K562 (cell line): ENCODE results near the gene CEP250. TPM values are rescaled to one million over a fixed set of nuclear protein-coding genes. Genes with fewer than 3 reads are reported as not detected.

Experiments
- ATAC-seq: fragments of 200-7000 bp; cut with Tn5 transposase; 3 replicates; pipeline ENCODE4 v1.9.1; 2020; ENCODE audit warnings: moderate library complexity
- BruUV-seq: library from RNA; stranded (reverse); fragments of 400-500 nt; replicated peaks from 2 replicates; lab custom pipeline; 2021; lab: Mats Ljungman, UMichigan
- CTCF ChIA-PET: fragments of 300-600 bp; formaldehyde crosslinking; extraction: SDS; loops from one replicate; lab custom pipeline; 2021; ENCODE audit warnings: low intra/inter-chr PET ratio; lab: Yijun Ruan, JAX
- POLR2A ChIA-PET: fragments of 300-600, 350-650 bp; sonication (Branson Sonifier 250); formaldehyde crosslinking; extraction: SDS; loops from one replicate; lab custom pipeline; 2021; ENCODE audit warnings: antibody characterized with exemption, inconsistent platforms; lab: Yijun Ruan, JAX
- DNase-seq, 4 experiments: peaks; one replicate each; pipeline versions ENCODE4 v3.0.0 to v3.0.0-alpha.2; 2011 to 2018; ENCODE audit warnings: low spot score in 3 of 4, mixed read lengths in 3 of 4; ENCODE audit errors: extremely low read depth in 1 of 4
- FAIRE-seq: peaks from 2 replicates; lab custom pipeline; 2011; peaks lifted over from hg19 to GRCh38; lab: Jason Lieb, UNC
- H2AFZ ChIP-seq: 2 replicates; pipeline ENCODE4 v1.6.0; 2011; ENCODE audit warnings: low read depth, low read length, control low read depth, inconsistent platforms
- H3K27ac ChIP-seq: fragments of 200-600 bp; 3 replicates; pipeline ENCODE4 v1.8.0; 2011; ENCODE audit warnings: low read depth, mild to moderate bottlenecking, control low read depth, inconsistent platforms, low read length, moderate library complexity, mixed read lengths; ENCODE audit errors: extremely low read depth
- H3K27me3 ChIP-seq, 2 experiments: fragments of 300-600 bp in 1 of 2; 2 replicates in 1 of 2; 3 replicates in 1 of 2; pipeline versions ENCODE4 v1.6.0 to v1.8.0; 2011; ENCODE audit warnings: inconsistent platforms in 2 of 2, low read length in 2 of 2, mild to moderate bottlenecking in 1 of 2, mixed read lengths in 1 of 2, moderate library complexity in 1 of 2; ENCODE audit not compliant: control insufficient read depth in 2 of 2, insufficient read depth in 2 of 2
- H3K36me3 ChIP-seq: fragments of 300-600 bp; 3 replicates; pipeline ENCODE4 v1.8.0; 2011; ENCODE audit warnings: mild to moderate bottlenecking, low read length, inconsistent platforms; ENCODE audit not compliant: control insufficient read depth, insufficient read depth
- H3K4me1 ChIP-seq, 2 experiments: fragments of 200-600 bp in 1 of 2; replicated peaks in 1 of 2; 2 replicates in 1 of 2; 3 replicates in 1 of 2; pipeline versions ENCODE4 v1.5.1 to v1.8.0; 2011; ENCODE audit warnings: inconsistent platforms in 2 of 2, low read length in 2 of 2, mild to moderate bottlenecking in 1 of 2, mixed read lengths in 1 of 2, moderate library complexity in 1 of 2; ENCODE audit not compliant: control insufficient read depth in 2 of 2, insufficient read depth in 2 of 2
- H3K4me2 ChIP-seq: 2 replicates; pipeline ENCODE4 v1.6.1; 2011; ENCODE audit warnings: low read length, control low read depth, inconsistent platforms, mixed read lengths; ENCODE audit not compliant: insufficient read depth
- H3K4me3 ChIP-seq: fragments of 200-600 bp; sonication (generic), shearing (Covaris generic); 2 replicates; pipeline ENCODE4 v1.5.1; 2016; ENCODE audit warnings: control low read depth, inconsistent platforms
- H3K79me2 ChIP-seq: fragments of 200-600 bp; 3 replicates; pipeline ENCODE4 v1.8.0; 2011; ENCODE audit warnings: low read length, inconsistent platforms; ENCODE audit not compliant: control insufficient read depth, insufficient read depth
- H3K9ac ChIP-seq, 2 experiments: 2 replicates each; pipeline versions ENCODE4 v1.6.0 to v1.6.1; 2011; ENCODE audit warnings: low read depth in 2 of 2, low read length in 2 of 2, control low read depth in 1 of 2, inconsistent platforms in 1 of 2, mild to moderate bottlenecking in 1 of 2, mixed read lengths in 1 of 2; ENCODE audit not compliant: insufficient read depth in 1 of 2
- H3K9me1 ChIP-seq: one replicate; pipeline ENCODE4 v1.6.0; 2011; ENCODE audit warnings: inconsistent platforms, mild to moderate bottlenecking, low read length, moderate library complexity; ENCODE audit not compliant: control insufficient read depth, insufficient read depth
- H3K9me3 ChIP-seq: replicated peaks from 2 replicates; pipeline ENCODE4 v1.5.1; 2011; ENCODE audit warnings: low read depth, low read length, inconsistent platforms; ENCODE audit not compliant: control insufficient read depth, insufficient read depth
- H4K20me1 ChIP-seq: replicated peaks from 2 replicates; pipeline ENCODE4 v1.6.1; 2011; ENCODE audit warnings: low read length, inconsistent platforms, mixed read lengths; ENCODE audit not compliant: control insufficient read depth, insufficient read depth
- ARHGAP35 ChIP-seq: fragments of 450-650 bp; IDR thresholded peaks from 2 replicates; pipeline ENCODE4 v1.6.1; 2018; ENCODE audit not compliant: partially characterized antibody
- ELF2 ChIP-seq: fragments of 250-450 bp; sonication (Bioruptor Pico); IDR thresholded peaks from 2 replicates; pipeline ENCODE4 v1.5.0; 2021; ENCODE audit warnings: mild to moderate bottlenecking
- EP300 ChIP-seq: IDR thresholded peaks from 2 replicates; pipeline ENCODE4 v1.6.1; 2012; ENCODE audit warnings: low read length, improper control_type of control experiment
- EP400 ChIP-seq: fragments of 450-650 bp; IDR thresholded peaks from 2 replicates; pipeline ENCODE4 v1.6.1; 2017; ENCODE audit warnings: antibody characterized with exemption, mild to moderate bottlenecking, moderate library complexity
- ESRRB ChIP-seq: fragments of 250-450 bp; sonication (Bioruptor Pico); IDR thresholded peaks from 2 replicates; pipeline ENCODE4 v1.5.0; 2020; ENCODE audit warnings: mild to moderate bottlenecking, moderate library complexity, borderline replicate concordance
- ETS2 ChIP-seq: IDR thresholded peaks from 2 replicates; pipeline ENCODE4 v1.6.1; 2016; ENCODE audit warnings: borderline replicate concordance, missing genetic modification characterization, mild to moderate bottlenecking, moderate library complexity, missing compliant biosample characterization; ENCODE audit not compliant: poor library complexity, severe bottlenecking
- MCM5 ChIP-seq: fragments of 450-650 bp; IDR thresholded peaks from 2 replicates; pipeline ENCODE4 v1.6.1; 2016; ENCODE audit warnings: low read depth
- OTX1 ChIP-seq: fragments of 450-650 bp; formaldehyde crosslinking; IDR thresholded peaks from 2 replicates; pipeline ENCODE4 v1.4.0; 2022; ENCODE audit warnings: mild to moderate bottlenecking
- PCBP1 ChIP-seq: fragments of 200-400 bp; formaldehyde crosslinking; IDR thresholded peaks from 2 replicates; pipeline ENCODE4 v1.6.1; 2018; ENCODE audit warnings: mild to moderate bottlenecking, low read depth, low read length; ENCODE audit not compliant: poor library complexity, severe bottlenecking
- SMAD1 ChIP-seq: fragments of 150-350 bp; IDR thresholded peaks from 2 replicates; pipeline ENCODE4 v1.6.1; 2014; ENCODE audit warnings: low read length, low read depth; ENCODE audit not compliant: partially characterized antibody
- SRSF1 ChIP-seq: fragments of 200-400 bp; formaldehyde crosslinking; IDR thresholded peaks from 2 replicates; pipeline ENCODE4 v1.6.1; 2017; ENCODE audit warnings: mild to moderate bottlenecking, low read depth, low read length, moderate library complexity
- ZC3H4 ChIP-seq: sonication (generic); formaldehyde crosslinking; IDR thresholded peaks from 2 replicates; pipeline ENCODE4 v1.9.0; 2021; ENCODE audit warnings: missing genetic modification reagents, borderline replicate concordance
- ZC3H8 ChIP-seq: fragments of 450-650 bp; IDR thresholded peaks from 2 replicates; pipeline ENCODE4 v1.6.1; 2017
- ZNF785 ChIP-seq: fragments of 250-450 bp; sonication (Bioruptor Pico); IDR thresholded peaks from 2 replicates; pipeline ENCODE4 v1.4.0; 2020; ENCODE audit warnings: mild to moderate bottlenecking
- WGBS: fragments of 100-300 bp; shearing (Covaris generic); methylation state at CpG from one replicate; pipeline ENCODE4 v1.1.6; 2016; ENCODE audit warnings: low coverage, mixed read lengths; ENCODE audit not compliant: insufficient coverage; ENCODE audit errors: missing lambda C conversion rate; 5-methylcytosine and 5-hydroxymethylcytosine counted together
- in situ Hi-C: fragments of 300-500 bp; cut with MboI; formaldehyde crosslinking; loops from 4 replicates; pipeline ENCODE4 v1.15.0; 2018; ENCODE audit warnings: inconsistent platforms, mixed read lengths
- intact Hi-C: fragments of 100-400 bp; cut with micrococcal nuclease; formaldehyde crosslinking; loops from 2 replicates; pipeline ENCODE4 v1.14.2; 2022
- polyA plus RNA-seq, 8 experiments: library from polyadenylated mRNA; depleted of rRNA in 4 of 8; stranded (reverse) in 5 of 8; unstranded in 3 of 8; fragments of >200 nt; fragmentation: Nextera tagmentation in 2 of 8; fragmentation: Illumina TruSeq in 1 of 8; extraction: Ambion mirVana in 2 of 8; extraction: Trizol in 1 of 8; gene quantifications; 2 replicates each; pipeline versions ENCODE4 v1.2.1 to v1.2.3, GENCODE V29; 2011 to 2014; ENCODE audit warnings: inconsistent platforms in 1 of 8, missing spikeins in 1 of 8
- total RNA-seq, 7 experiments: library from RNA; depleted of rRNA in 6 of 7; stranded (reverse); fragments of >200 nt in 6 of 7; fragmentation: Illumina TruSeq in 2 of 7; extraction: Trizol in 2 of 7; gene quantifications; 2 replicates each; pipeline versions ENCODE4 v1.2.1 to v1.2.3, GENCODE V29; 2011 to 2021; ENCODE audit warnings: low replicate concordance in 1 of 7

The CEP250 gene
- total and polyA plus RNA-seq, 9 of the 15 experiments (the other 6 are each of a cell fraction or from before 2014, with no cell fraction given) = 2.5 to 41.9 (median 20.5) TPM

GRCh38 chr20:35506872-35507638 is 51.7 kb downstream of the CEP250 start:
- ATAC-seq = no peak
- Histone ChIP-seq H3K4me2 (no peak overlapping the region), H3K27me3 (no peaks in the 10 kb centered on the region), H3K9ac (no peak overlapping the region), H3K27ac (no peak overlapping the region), H4K20me1 (peaks cover 10% of the 10 kb centered on the region; the same call in 1 of the 2 replicates), H3K36me3 (peaks cover 79% of the 10 kb centered on the region; the same call in 2 of the 3 replicates), H2AFZ (no peak overlapping the region), H3K79me2 (no peaks in the 10 kb centered on the region), H3K4me3 (no peak overlapping the region), H3K4me1 (peaks cover 0 to 6% of the 10 kb centered on the region in 2 experiments; a peak in 1 of 5 replicates), H3K9me3 (no peaks in the 10 kb centered on the region), H3K9me1 (no peaks in the 10 kb centered on the region)
- no TSS peak for BruUV-seq
- no peak for TF ChIP-seq ETS2 (tag)
- no peak for TF ChIP-seq ARHGAP35
- no peak for TF ChIP-seq EP400
- no peak for TF ChIP-seq PCBP1
- no peak for TF ChIP-seq ZC3H8
- TF ChIP-seq SMAD1 = no peak
- no peak for TF ChIP-seq ZNF785
- TF ChIP-seq MCM5 = no peak
- no peak for TF ChIP-seq SRSF1
- no peak for TF ChIP-seq EP300
- no peak for TF ChIP-seq ESRRB (CRISPR knock-in tag)
- no peak for TF ChIP-seq ZC3H4 (CRISPR knock-in tag)
- no peak for TF ChIP-seq ELF2
- TF ChIP-seq OTX1 = no peak
- ChIA-PET POLR2A (interaction anchor here (0.6 to 1.8 kb wide), 5 partner anchors 9 to 319 kb away, joined by 3 to 5 read pairs (median 4); no protein-coding TSS in a partner anchor), CTCF (no interaction called here)
- 74% methylated on average over 6 of the region's 6 CpGs for WGBS
- no peak for FAIRE-seq
- DNase-seq = no peak
- intact Hi-C loops = no loop called here
- in situ Hi-C loops = no loop called here
